H1 (cell line): ENCODE data around the gene CDH8. TPM values are rescaled to one million over a fixed set of nuclear protein-coding genes. Genes with fewer than 3 reads are reported as not detected.

Source experiments
- CTCF ChIA-PET: fragments of 300-600 bp; sonication (Branson Sonifier 250); formaldehyde crosslinking; loops from one replicate; lab custom pipeline; 2021; ENCODE audit not compliant: partially characterized antibody; lab: Charles Lee
- POLR2A ChIA-PET: fragments of 300-600 bp; sonication (Branson Sonifier 250); formaldehyde crosslinking; loops from one replicate; lab custom pipeline; 2021; ENCODE audit warnings: inconsistent platforms; ENCODE audit not compliant: partially characterized antibody; lab: Charles Lee
- DNase-seq, 2 experiments: peaks; one replicate each; pipeline versions ENCODE4 v3.0.0 to v3.0.0-alpha.2; 2010 to 2022; ENCODE audit warnings: low spot score in 2 of 2, low read depth in 1 of 2, mixed read lengths in 1 of 2
- FAIRE-seq: peaks from 2 replicates; lab custom pipeline; 2011; peaks lifted over from hg19 to GRCh38; lab: Jason Lieb, UNC
- H2AFZ ChIP-seq: 2 replicates; pipeline ENCODE4 v1.8.1; 2012; ENCODE audit warnings: low read length, inconsistent platforms
- H2AK5ac ChIP-seq: 2 replicates; pipeline ENCODE4 v1.6.1; 2013; ENCODE audit warnings: low read depth, low read length
- H2BK120ac ChIP-seq: replicated peaks from 2 replicates; pipeline ENCODE3; 2013; ENCODE audit warnings: low read depth, low read length, inconsistent platforms
- H2BK12ac ChIP-seq: 2 replicates; pipeline ENCODE4 v1.6.1; 2013; ENCODE audit warnings: low read depth, low read length
- H2BK15ac ChIP-seq: 2 replicates; pipeline ENCODE4 v1.6.1; 2013; ENCODE audit warnings: low read length
- H2BK20ac ChIP-seq: 2 replicates; pipeline ENCODE4 v1.6.1; 2013; ENCODE audit warnings: low read length
- H2BK5ac ChIP-seq: 2 replicates; pipeline ENCODE4 v1.6.1; 2013; ENCODE audit warnings: low read depth, low read length
- H3K14ac ChIP-seq: 2 replicates; pipeline ENCODE4 v1.6.1; 2013; ENCODE audit warnings: inconsistent platforms; ENCODE audit not compliant: insufficient read length
- H3K18ac ChIP-seq: 2 replicates; pipeline ENCODE4 v1.6.1; 2013; ENCODE audit warnings: low read length; ENCODE audit errors: extremely low read depth
- H3K23ac ChIP-seq: 2 replicates; pipeline ENCODE4 v1.6.1; 2013; ENCODE audit warnings: inconsistent platforms; ENCODE audit not compliant: insufficient read length
- H3K23me2 ChIP-seq: 2 replicates; pipeline ENCODE4 v1.6.1; 2013; ENCODE audit warnings: low read depth, low read length
- H3K27ac ChIP-seq: 2 replicates; pipeline ENCODE4 v1.6.1; 2011; ENCODE audit warnings: low read depth, low read length, inconsistent platforms
- H3K27me3 ChIP-seq, 4 experiments: replicated peaks in 1 of 4; 1 replicate in 1 of 4; 2 replicates in 3 of 4; pipeline versions ENCODE4 v1.6.1 to v1.8.1; 2011 to 2013; ENCODE audit warnings: low read length in 3 of 4, mild to moderate bottlenecking in 3 of 4, inconsistent platforms in 2 of 4, mixed read lengths in 2 of 4, moderate library complexity in 1 of 4; ENCODE audit not compliant: control insufficient read depth in 3 of 4, insufficient read depth in 3 of 4; ENCODE audit errors: extremely low read depth in 1 of 4
- H3K36me3 ChIP-seq, 4 experiments: 2 replicates each; pipeline versions ENCODE4 v1.6.1 to v1.8.1; 2011 to 2013; ENCODE audit warnings: mild to moderate bottlenecking in 4 of 4, low read length in 3 of 4, moderate library complexity in 2 of 4, control low read depth in 1 of 4, inconsistent platforms in 1 of 4; ENCODE audit not compliant: insufficient read depth in 4 of 4, control insufficient read depth in 2 of 4
- H3K4ac ChIP-seq: replicated peaks from 2 replicates; pipeline ENCODE3; 2013; ENCODE audit warnings: low read length, low read depth, mixed read lengths, inconsistent platforms; ENCODE audit not compliant: insufficient read length
- H3K4me1 ChIP-seq, 4 experiments: replicated peaks in 1 of 4; 1 replicate in 1 of 4; 2 replicates in 3 of 4; pipeline versions ENCODE4 v1.6.1 to v1.8.1; 2011 to 2013; ENCODE audit warnings: low read length in 3 of 4, inconsistent platforms in 2 of 4, mixed read lengths in 1 of 4; ENCODE audit not compliant: insufficient read depth in 4 of 4, control insufficient read depth in 3 of 4
- H3K4me2 ChIP-seq, 2 experiments: 2 replicates each; pipeline versions ENCODE4 v1.6.1 to v1.8.1; 2011 to 2013; ENCODE audit warnings: low read depth in 2 of 2, low read length in 2 of 2, control low read depth in 1 of 2, inconsistent platforms in 1 of 2, mild to moderate bottlenecking in 1 of 2; ENCODE audit not compliant: insufficient read depth in 1 of 2
- H3K4me3 ChIP-seq, 4 experiments: fragments of 200-600, 300-600 bp in 1 of 4; sonication (generic), shearing (Covaris generic), sonication (Bioruptor Twin) in 1 of 4; 2 replicates each; pipeline versions ENCODE4 v1.5.1 to v1.8.1; 2011 to 2016; ENCODE audit warnings: low read length in 4 of 4, low read depth in 3 of 4, control low read depth in 2 of 4, inconsistent platforms in 2 of 4, mild to moderate bottlenecking in 2 of 4, mixed read lengths in 1 of 4, moderate library complexity in 1 of 4; ENCODE audit not compliant: insufficient read depth in 2 of 4; ENCODE audit errors: extremely low read depth in 1 of 4
- H3K56ac ChIP-seq: replicated peaks from 2 replicates; pipeline ENCODE3; 2013; ENCODE audit warnings: low read depth, mild to moderate bottlenecking, mixed read lengths, low read length, inconsistent platforms; ENCODE audit not compliant: insufficient read length
- H3K79me1 ChIP-seq: 2 replicates; pipeline ENCODE4 v1.6.1; 2013; ENCODE audit warnings: low read depth, low read length, control low read depth
- H3K79me2 ChIP-seq, 2 experiments: 2 replicates each; pipeline versions ENCODE4 v1.6.1 to v1.8.1; 2012 to 2013; ENCODE audit warnings: low read length in 2 of 2, mild to moderate bottlenecking in 2 of 2, inconsistent platforms in 1 of 2; ENCODE audit not compliant: insufficient read depth in 2 of 2, control insufficient read depth in 1 of 2
- H3K9ac ChIP-seq, 4 experiments: replicated peaks in 1 of 4; 1 replicate in 1 of 4; 2 replicates in 3 of 4; pipeline versions ENCODE4 v1.6.1 to v1.8.1; 2011 to 2013; ENCODE audit warnings: low read depth in 3 of 4, low read length in 3 of 4, control low read depth in 2 of 4, mild to moderate bottlenecking in 2 of 4, moderate library complexity in 2 of 4, inconsistent platforms in 1 of 4; ENCODE audit errors: extremely low read depth in 1 of 4
- H3K9me3 ChIP-seq, 2 experiments: 2 replicates each; pipeline versions ENCODE4 v1.6.1 to v1.8.1; 2012 to 2013; ENCODE audit warnings: mild to moderate bottlenecking in 2 of 2, moderate library complexity in 2 of 2, control low read depth in 1 of 2, inconsistent platforms in 1 of 2, low read depth in 1 of 2, low read length in 1 of 2, mixed read lengths in 1 of 2; ENCODE audit not compliant: insufficient read depth in 2 of 2
- H4K20me1 ChIP-seq, 2 experiments: replicated peaks in 1 of 2; 2 replicates each; pipeline versions ENCODE3 to v1.8.1; 2011 to 2013; ENCODE audit warnings: inconsistent platforms in 2 of 2, low read length in 2 of 2, mild to moderate bottlenecking in 1 of 2; ENCODE audit not compliant: insufficient read depth in 2 of 2, control insufficient read depth in 1 of 2
- H4K5ac ChIP-seq: 2 replicates; pipeline ENCODE4 v1.6.1; 2013; ENCODE audit warnings: low read length, low read depth, mixed read lengths, inconsistent platforms; ENCODE audit not compliant: insufficient read length
- H4K8ac ChIP-seq: 2 replicates; pipeline ENCODE4 v1.8.0; 2013; ENCODE audit warnings: mild to moderate bottlenecking, moderate library complexity, low read length, inconsistent platforms; ENCODE audit not compliant: insufficient read depth; ENCODE audit errors: extremely low read depth
- H4K91ac ChIP-seq: replicated peaks from 2 replicates; pipeline ENCODE3; 2013; ENCODE audit warnings: low read length, mixed read lengths, inconsistent platforms; ENCODE audit not compliant: insufficient read length
- CHD2 ChIP-seq: IDR thresholded peaks from 2 replicates; pipeline ENCODE4 v1.6.1; 2012; ENCODE audit warnings: low read length, improper control_type of control experiment
- CTBP2 ChIP-seq: IDR thresholded peaks from 2 replicates; pipeline ENCODE4 v1.7.0; 2011; ENCODE audit warnings: borderline replicate concordance, mild to moderate bottlenecking, moderate library complexity, mixed read lengths, low read length; ENCODE audit not compliant: insufficient read depth, insufficient read length
- CTCF ChIP-seq, 3 experiments: IDR thresholded peaks; 1 replicate in 2 of 3; 2 replicates in 1 of 3; pipeline versions ENCODE4 v1.5.1 to v1.6.1; 2011; ENCODE audit warnings: low read length in 3 of 3, mild to moderate bottlenecking in 3 of 3, inconsistent platforms in 2 of 3, low read depth in 1 of 3, moderate library complexity in 1 of 3; ENCODE audit not compliant: insufficient read depth in 1 of 3; ENCODE audit errors: control extremely low read depth in 1 of 3
- EZH2 ChIP-seq: fragments of 200-600 bp; sonication (generic); IDR thresholded peaks from 2 replicates; pipeline ENCODE4 v1.7.1; 2012; ENCODE audit warnings: low read depth, mild to moderate bottlenecking, moderate library complexity, low read length, inconsistent platforms; ENCODE audit not compliant: severe bottlenecking
- GABPA ChIP-seq: IDR thresholded peaks from 2 replicates; pipeline ENCODE4 v1.6.1; 2011; ENCODE audit warnings: mild to moderate bottlenecking, low read length, moderate library complexity, borderline replicate concordance; ENCODE audit not compliant: insufficient read depth
- KDM1A ChIP-seq: fragments of 200-600, 300-600 bp; sonication (generic); IDR thresholded peaks from 2 replicates; pipeline ENCODE4 v1.7.1; 2016; ENCODE audit warnings: mild to moderate bottlenecking, low read length, borderline replicate concordance
- MAX ChIP-seq: IDR thresholded peaks from 2 replicates; pipeline ENCODE4 v1.6.1; 2012; ENCODE audit warnings: inconsistent platforms
- WGBS, 2 experiments: shearing (Covaris generic) in 1 of 2; methylation state at CpG; one replicate each; pipeline versions ENCODE4 v1.1.6 to v1.1.7; 2013 to 2015; ENCODE audit warnings: low lambda C conversion rate in 2 of 2, mixed read lengths in 2 of 2, inconsistent platforms in 1 of 2, low coverage in 1 of 2, missing lambda C conversion rate in 1 of 2; ENCODE audit not compliant: insufficient replicate concordance in 2 of 2, insufficient coverage in 1 of 2, insufficient read length in 1 of 2; ENCODE audit errors: extremely low coverage in 1 of 2, missing lambda C conversion rate in 1 of 2; 5-methylcytosine and 5-hydroxymethylcytosine counted together
- polyA plus RNA-seq, 7 experiments: library from polyadenylated mRNA; depleted of rRNA in 3 of 7; stranded (reverse) in 5 of 7; unstranded in 2 of 7; fragments of >200 nt in 5 of 7; fragments of 200-250 nt in 2 of 7; gene quantifications; 1 replicate in 5 of 7; 2 replicates in 1 of 7; 4 replicates in 1 of 7; pipeline versions ENCODE4 v1.2.1 to v1.2.3, GENCODE V29; 2011 to 2013; ENCODE audit warnings: missing spikeins in 2 of 7, mixed read lengths in 2 of 7
- total RNA-seq: library from RNA; stranded (reverse); fragmentation: NEBNext Ultra II Directional; extraction: Animal tissue kit (Norgen Biotek cat#: 25700); gene quantifications from 2 replicates; pipeline ENCODE4 v1.2.1, GENCODE V29; 2021

CDH8 gene
- total and polyA plus RNA-seq, 2 of the 8 experiments (the other 6 are each of a cell fraction or from before 2014, with no cell fraction given) = 7.7 to 8.4 TPM

- H3K4ac ChIP-seq = no peak overlapping the region
- no peak overlapping the region for H2AK5ac ChIP-seq
- ChIA-PET POLR2A (interaction anchor here (1.2 kb wide), 1 partner anchor 10 kb away, joined by 3 read pairs; no protein-coding TSS in a partner anchor), CTCF (interaction anchor here (0.8 to 2.8 kb wide), 7 partner anchors 8 to 94 kb away, joined by 3 to 15 read pairs (median 3); no protein-coding TSS in a partner anchor)
- no peak overlapping the region for H4K5ac ChIP-seq
- peak overlapping the region; percentile 96 to 100 for H3K4me2 ChIP-seq
- DNase-seq (no peak), FAIRE-seq (no peak)
- no peak overlapping the region for H3K56ac ChIP-seq
- no peaks in the 10 kb centered on the region for H3K9me3 ChIP-seq
- no peaks in the 10 kb centered on the region for H3K36me3 ChIP-seq
- no peaks in the 10 kb centered on the region for H3K79me1 ChIP-seq
- peak overlapping the region; percentile 82 for H2AFZ ChIP-seq
- H3K18ac ChIP-seq = peak overlapping the region; percentile 38; the same call in 1 of the 2 replicates
- H3K79me2 ChIP-seq = no peaks in the 10 kb centered on the region
- H4K8ac ChIP-seq = no peak overlapping the region
- WGBS, 2 experiments = 3% methylated on average over 32 of the region's 32 CpGs; no CpG with 5 or more reads in 1 of the 2 experiments
- 0 out of 2 replicates have a peak overlapping the region, but pooled peaks have one; percentile 69 for H2BK12ac ChIP-seq
- H3K4me3 ChIP-seq = peak overlapping the region; percentile 47 to 78 (median 52)
- H3K23ac ChIP-seq = no peak overlapping the region
- peaks cover 26% of the 10 kb centered on the region for H3K23me2 ChIP-seq
- no peak overlapping the region for H3K14ac ChIP-seq
- no peak overlapping the region for H2BK20ac ChIP-seq
- peaks cover 3 to 21% (median 11%) of the 10 kb centered on the region in 4 experiments for H3K4me1 ChIP-seq
- 0 out of 2 replicates have a peak overlapping the region, but pooled peaks have one; percentile 1 for H2BK15ac ChIP-seq
- no peak overlapping the region for H4K91ac ChIP-seq
- peak overlapping the region in 3 of 4 experiments; percentile 27 to 48 (median 31); a peak in 4 of 7 replicates for H3K9ac ChIP-seq
- no peak overlapping the region for H3K27ac ChIP-seq
- H2BK120ac ChIP-seq = no peak overlapping the region
- H2BK5ac ChIP-seq = peak overlapping the region; percentile 57; the same call in 1 of the 2 replicates
- H3K27me3 ChIP-seq = peaks cover 6 to 50% (median 41%) of the 10 kb centered on the region in 4 experiments
- no peaks in the 10 kb centered on the region for H4K20me1 ChIP-seq
- TF ChIP-seq EZH2 = no peak
- TF ChIP-seq GABPA = no peak
- no peak for TF ChIP-seq CTBP2
- TF ChIP-seq KDM1A = no peak
- TF ChIP-seq MAX = peak; percentile 82
- TF ChIP-seq CHD2 = no peak
- no peak for TF ChIP-seq CTCF (IDR thresholded peaks at IDR 0.05; ENCODE audit: control extremely low read depth in 1 of 3, insufficient read depth in 1 of 3, low read depth in 1 of 3, low read length in 3 of 3)
These were observed 1.8 kb downstream of the CDH8 start for GRCh38 chr16:62034231-62035114.
